Islet precursor cell (in vitro differentiated cells): ENCODE results near the gene CERS6.
"Not testable (repeated sequence)": the region's sequence is repeated elsewhere in the genome, so short reads cannot be mapped to it uniquely, and the experiment has no call there.

Experiments
- DNase-seq: peaks from one replicate; pipeline ENCODE4 v3.0.0-alpha.2; 2018

The CERS6 gene

GRCh38 chr2:168455645-168456520, at the start of gene CERS6:
Gene CERS6 (plus strand): TSS chr2:168456272. CDS start chr2:168456449, 177 bp downstream.
- peak; percentile 96 for DNase-seq

- not testable (repeated sequence) for DNase-seq
Measured at GRCh38 chr2:168412301-168412700, 43.8 kb upstream of the CERS6 start.

GRCh38 chr2:168413101-168413500, 43.0 kb upstream of the CERS6 start:
- DNase-seq, result not testable (repeated sequence)

- no peak for DNase-seq
Measured at GRCh38 chr2:168416555-168416954, 39.5 kb upstream of the CERS6 start.

GRCh38 chr2:168422584-168422983, 33.5 kb upstream of the CERS6 start:
- DNase-seq, result no peak

GRCh38 chr2:168424112-168424951, 31.7 kb upstream of the CERS6 start:
- DNase-seq, result no peak

- no peak for DNase-seq
Measured at GRCh38 chr2:168424971-168425370, 31.1 kb upstream of the CERS6 start.

- DNase-seq, result no peak
Measured at GRCh38 chr2:168426861-168427260, 29.2 kb upstream of the CERS6 start.

GRCh38 chr2:168427451-168427850, 28.6 kb upstream of the CERS6 start:
- DNase-seq, result peak; percentile 58

GRCh38 chr2:168428431-168428830, 27.6 kb upstream of the CERS6 start:
- no peak for DNase-seq

- no peak for DNase-seq
Measured at GRCh38 chr2:168429988-168430387, 26.1 kb upstream of the CERS6 start.

GRCh38 chr2:168430431-168430830, 25.6 kb upstream of the CERS6 start:
- DNase-seq, result no peak

- no peak for DNase-seq
Measured at GRCh38 chr2:168431301-168432024, 24.6 kb upstream of the CERS6 start.

GRCh38 chr2:168432100-168432499, 24.0 kb upstream of the CERS6 start:
- DNase-seq, result no peak

- DNase-seq, result no peak
Measured at GRCh38 chr2:168432565-168433186, 23.4 kb upstream of the CERS6 start.

GRCh38 chr2:168433527-168433926, 22.5 kb upstream of the CERS6 start:
- no peak for DNase-seq

GRCh38 chr2:168434146-168434545, 21.9 kb upstream of the CERS6 start:
- no peak for DNase-seq

- DNase-seq, result no peak
Measured at GRCh38 chr2:168436840-168437239, 19.2 kb upstream of the CERS6 start.

GRCh38 chr2:168438553-168438952, 17.5 kb upstream of the CERS6 start:
- DNase-seq, result no peak

- no peak for DNase-seq
Measured at GRCh38 chr2:168439536-168439935, 16.5 kb upstream of the CERS6 start.

GRCh38 chr2:168441214-168441872, 14.7 kb upstream of the CERS6 start:
- no peak for DNase-seq

- no peak for DNase-seq
Measured at GRCh38 chr2:168443818-168444217, 12.3 kb upstream of the CERS6 start.
